ENCODE measurements around the gene DICER1. TPM values are rescaled to one million over a fixed set of nuclear protein-coding genes. Genes with fewer than 3 reads are reported as not detected.
"Not testable (repeated sequence)": the region's sequence is repeated elsewhere in the genome, so short reads cannot be mapped to it uniquely, and the experiment has no call there.

The DICER1 gene, protein sequence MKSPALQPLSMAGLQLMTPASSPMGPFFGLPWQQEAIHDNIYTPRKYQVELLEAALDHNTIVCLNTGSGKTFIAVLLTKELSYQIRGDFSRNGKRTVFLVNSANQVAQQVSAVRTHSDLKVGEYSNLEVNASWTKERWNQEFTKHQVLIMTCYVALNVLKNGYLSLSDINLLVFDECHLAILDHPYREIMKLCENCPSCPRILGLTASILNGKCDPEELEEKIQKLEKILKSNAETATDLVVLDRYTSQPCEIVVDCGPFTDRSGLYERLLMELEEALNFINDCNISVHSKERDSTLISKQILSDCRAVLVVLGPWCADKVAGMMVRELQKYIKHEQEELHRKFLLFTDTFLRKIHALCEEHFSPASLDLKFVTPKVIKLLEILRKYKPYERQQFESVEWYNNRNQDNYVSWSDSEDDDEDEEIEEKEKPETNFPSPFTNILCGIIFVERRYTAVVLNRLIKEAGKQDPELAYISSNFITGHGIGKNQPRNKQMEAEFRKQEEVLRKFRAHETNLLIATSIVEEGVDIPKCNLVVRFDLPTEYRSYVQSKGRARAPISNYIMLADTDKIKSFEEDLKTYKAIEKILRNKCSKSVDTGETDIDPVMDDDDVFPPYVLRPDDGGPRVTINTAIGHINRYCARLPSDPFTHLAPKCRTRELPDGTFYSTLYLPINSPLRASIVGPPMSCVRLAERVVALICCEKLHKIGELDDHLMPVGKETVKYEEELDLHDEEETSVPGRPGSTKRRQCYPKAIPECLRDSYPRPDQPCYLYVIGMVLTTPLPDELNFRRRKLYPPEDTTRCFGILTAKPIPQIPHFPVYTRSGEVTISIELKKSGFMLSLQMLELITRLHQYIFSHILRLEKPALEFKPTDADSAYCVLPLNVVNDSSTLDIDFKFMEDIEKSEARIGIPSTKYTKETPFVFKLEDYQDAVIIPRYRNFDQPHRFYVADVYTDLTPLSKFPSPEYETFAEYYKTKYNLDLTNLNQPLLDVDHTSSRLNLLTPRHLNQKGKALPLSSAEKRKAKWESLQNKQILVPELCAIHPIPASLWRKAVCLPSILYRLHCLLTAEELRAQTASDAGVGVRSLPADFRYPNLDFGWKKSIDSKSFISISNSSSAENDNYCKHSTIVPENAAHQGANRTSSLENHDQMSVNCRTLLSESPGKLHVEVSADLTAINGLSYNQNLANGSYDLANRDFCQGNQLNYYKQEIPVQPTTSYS (N-terminal part only)
- 118 and 127 TPM in 2 replicates for total RNA-seq
- long read RNA-seq, partial matches to known transcripts = 51 of 72 reads
- long read RNA-seq, other reads (novel, unspliced or antisense) = 21 of 72 reads

DNA sequence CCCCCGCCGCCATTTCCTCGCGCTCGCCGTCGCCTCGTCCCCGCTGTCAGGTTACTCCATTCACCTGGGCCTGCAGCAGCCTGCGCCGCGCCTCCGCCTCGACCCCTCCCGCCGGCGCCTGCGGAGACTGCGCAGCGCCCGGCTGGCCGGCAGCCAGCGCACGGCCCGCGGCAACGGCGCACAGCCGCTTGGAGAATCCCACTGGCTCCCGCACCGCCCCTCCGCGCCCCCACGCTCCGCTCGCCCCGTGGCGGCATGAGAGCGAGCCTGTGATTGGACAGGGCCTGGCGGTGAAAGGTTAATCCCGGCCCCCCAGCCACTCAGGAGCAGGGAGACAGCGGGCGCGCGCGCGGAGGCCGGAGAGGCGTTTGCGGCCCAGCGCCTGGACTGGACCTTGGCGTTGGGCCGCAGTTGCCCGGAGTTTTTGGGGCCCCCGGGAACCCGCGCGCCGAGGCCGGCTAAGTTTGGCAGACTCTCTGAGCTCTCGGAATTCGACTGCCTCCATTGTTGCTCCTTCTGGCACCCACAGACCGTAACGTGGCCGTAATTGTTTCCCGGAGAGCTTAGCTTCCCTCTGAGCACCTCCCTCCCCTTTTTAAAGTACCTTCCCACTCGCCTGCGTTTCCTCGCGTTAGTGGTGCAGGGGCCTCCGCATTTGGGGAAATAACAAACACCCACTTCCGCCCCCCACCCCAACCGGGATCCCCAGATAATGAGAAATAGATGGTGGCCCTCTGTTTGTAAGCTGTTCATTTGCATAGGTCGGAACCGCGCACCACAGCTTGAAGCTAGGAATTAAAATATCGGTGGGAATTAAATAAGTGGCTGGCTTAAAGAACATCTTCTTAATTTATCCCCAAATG lies at the start of gene DICER1:
Gene DICER1 (minus strand): TSS at position 203 of the 863 bp plus-strand sequence. CDS start 24,071 bp downstream, outside the sequence.
- TF ChIP-seq, protein P1, sequence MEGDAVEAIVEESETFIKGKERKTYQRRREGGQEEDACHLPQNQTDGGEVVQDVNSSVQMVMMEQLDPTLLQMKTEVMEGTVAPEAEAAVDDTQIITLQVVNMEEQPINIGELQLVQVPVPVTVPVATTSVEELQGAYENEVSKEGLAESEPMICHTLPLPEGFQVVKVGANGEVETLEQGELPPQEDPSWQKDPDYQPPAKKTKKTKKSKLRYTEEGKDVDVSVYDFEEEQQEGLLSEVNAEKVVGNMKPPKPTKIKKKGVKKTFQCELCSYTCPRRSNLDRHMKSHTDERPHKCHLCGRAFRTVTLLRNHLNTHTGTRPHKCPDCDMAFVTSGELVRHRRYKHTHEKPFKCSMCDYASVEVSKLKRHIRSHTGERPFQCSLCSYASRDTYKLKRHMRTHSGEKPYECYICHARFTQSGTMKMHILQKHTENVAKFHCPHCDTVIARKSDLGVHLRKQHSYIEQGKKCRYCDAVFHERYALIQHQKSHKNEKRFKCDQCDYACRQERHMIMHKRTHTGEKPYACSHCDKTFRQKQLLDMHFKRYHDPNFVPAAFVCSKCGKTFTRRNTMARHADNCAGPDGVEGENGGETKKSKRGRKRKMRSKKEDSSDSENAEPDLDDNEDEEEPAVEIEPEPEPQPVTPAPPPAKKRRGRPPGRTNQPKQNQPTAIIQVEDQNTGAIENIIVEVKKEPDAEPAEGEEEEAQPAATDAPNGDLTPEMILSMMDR (IDR thresholded peaks at IDR 0.05; ENCODE audit: unreplicated experiment) = no peak
- H3K9me3 Mint-ChIP-seq (ENCODE audit: low read depth) = no peaks in the 10 kb centered on the region
- DNase-seq (ENCODE audit: low spot score, unreplicated experiment) = peak; percentile 100
- peaks cover 3% of the 10 kb centered on the region for H3K36me3 Mint-ChIP-seq (ENCODE audit: insufficient read depth)
- H3K4me1 Mint-ChIP-seq (ENCODE audit: low read depth) = peaks cover 39% of the 10 kb centered on the region
- peak within 1 kb of the TSS; percentile 91 for H3K4me3 Mint-ChIP-seq (ENCODE audit: low read depth)
- H3K27ac Mint-ChIP-seq = peak within 1 kb of the TSS; percentile 99
- H3K27me3 Mint-ChIP-seq = no peaks in the 10 kb centered on the region

DNA sequence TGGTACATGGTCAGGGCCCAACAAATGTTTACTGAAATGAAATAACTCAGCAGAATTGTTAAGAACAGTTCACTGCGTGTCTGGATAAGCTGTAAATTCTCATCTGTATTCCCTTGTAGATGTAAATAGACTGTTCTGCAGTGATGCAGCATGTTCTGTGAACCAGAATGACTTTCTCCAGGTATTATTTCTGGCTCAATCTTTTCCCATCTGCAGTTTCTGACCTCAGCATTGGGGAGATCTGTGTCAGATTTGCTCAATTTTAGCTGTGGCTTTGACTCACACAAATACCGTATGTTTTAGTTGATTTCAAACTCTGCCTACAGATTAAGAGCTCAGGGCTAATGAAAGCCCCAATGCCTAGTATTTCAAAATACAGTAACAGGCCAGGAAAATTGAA lies 49.2 kb upstream of the DICER1 start:
- Mint-ChIP-seq H3K36me3 (ENCODE audit: insufficient read depth) (peaks cover 24% of the 10 kb centered on the region), H3K9me3 (ENCODE audit: low read depth) (peaks cover 18% of the 10 kb centered on the region), H3K27me3 (no peaks in the 10 kb centered on the region), H3K4me3 (ENCODE audit: low read depth) (no peak overlapping the region), H3K4me1 (ENCODE audit: low read depth) (peaks cover 1% of the 10 kb centered on the region), H3K27ac (no peak overlapping the region)
- no peak for DNase-seq (ENCODE audit: low spot score, unreplicated experiment)
- TF ChIP-seq, protein P1 (IDR thresholded peaks at IDR 0.05; ENCODE audit: unreplicated experiment) = no peak

DNA sequence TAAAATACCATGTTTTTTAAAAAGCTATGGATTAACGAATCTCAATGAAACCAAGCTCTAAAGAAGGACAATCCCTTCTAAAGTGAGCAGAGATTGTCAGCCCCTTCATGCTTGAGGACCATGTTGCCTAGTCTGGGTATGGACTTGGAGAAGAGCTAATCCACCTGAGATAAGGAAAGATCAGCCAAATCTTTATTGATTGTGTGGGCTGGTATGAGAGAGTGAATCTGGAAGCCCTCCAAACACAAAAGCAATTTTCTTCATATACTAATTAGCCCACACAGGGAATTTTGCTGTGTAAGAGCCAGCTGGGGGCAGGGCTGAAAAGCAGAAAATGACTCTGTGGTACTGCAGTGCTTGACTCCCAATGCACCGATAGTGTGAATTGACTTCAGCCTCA lies 47.4 kb upstream of the DICER1 start:
- Mint-ChIP-seq H3K4me1 (ENCODE audit: low read depth) (peaks cover 8% of the 10 kb centered on the region), H3K36me3 (ENCODE audit: insufficient read depth) (peaks cover 24% of the 10 kb centered on the region), H3K27me3 (no peaks in the 10 kb centered on the region), H3K4me3 (ENCODE audit: low read depth) (no peak overlapping the region), H3K9me3 (ENCODE audit: low read depth) (peaks cover 18% of the 10 kb centered on the region), H3K27ac (no peak overlapping the region)
- TF ChIP-seq, protein P1 (IDR thresholded peaks at IDR 0.05; ENCODE audit: unreplicated experiment) = no peak
- no peak for DNase-seq (ENCODE audit: low spot score, unreplicated experiment)

DNA sequence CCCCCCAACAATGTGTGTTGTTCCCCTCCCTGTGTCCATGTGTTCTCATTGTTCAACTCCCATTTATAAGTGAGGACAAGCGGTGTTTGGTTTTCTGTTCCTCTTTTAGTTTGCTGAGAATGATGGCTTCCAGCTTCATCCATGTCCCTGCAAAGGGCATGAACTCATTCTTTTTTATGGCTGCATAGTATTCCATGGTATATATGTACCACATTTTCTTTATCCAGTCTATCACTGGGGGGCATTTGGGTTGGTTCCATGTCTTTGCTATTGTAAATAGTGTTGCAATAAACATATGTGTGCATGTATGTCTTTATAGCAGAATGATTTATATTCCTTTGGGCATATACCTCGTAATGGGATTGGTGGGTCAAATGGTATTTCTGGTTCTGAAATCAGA lies 44.4 kb upstream of the DICER1 start:
- peaks cover 28% of the 10 kb centered on the region for H3K36me3 Mint-ChIP-seq (ENCODE audit: insufficient read depth)

DNA sequence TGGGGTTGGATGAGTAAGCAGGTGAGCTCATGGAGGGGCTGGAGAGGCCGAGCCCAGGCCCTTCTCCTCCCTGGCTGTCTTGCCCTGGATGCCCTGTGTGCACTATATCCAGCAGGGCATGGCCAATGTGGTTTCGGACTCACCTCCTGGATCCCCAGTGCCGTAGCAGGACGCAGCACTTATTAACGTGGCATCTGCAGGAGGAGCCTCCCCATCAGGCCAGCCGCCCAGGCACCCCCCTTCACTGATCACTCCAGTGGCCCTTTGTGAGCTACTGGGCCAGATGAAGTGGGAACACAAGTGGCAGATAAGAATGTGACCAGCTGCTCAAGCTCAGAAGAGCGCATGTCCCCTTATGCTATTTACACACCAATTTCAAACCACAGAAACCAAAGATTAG lies 43.1 kb upstream of the DICER1 start:
- Mint-ChIP-seq H3K27ac (peak overlapping the region; percentile 62), H3K36me3 (ENCODE audit: insufficient read depth) (peaks cover 25% of the 10 kb centered on the region), H3K4me3 (ENCODE audit: low read depth) (peak overlapping the region; percentile 16), H3K27me3 (no peaks in the 10 kb centered on the region), H3K9me3 (ENCODE audit: low read depth) (peaks cover 13% of the 10 kb centered on the region), H3K4me1 (ENCODE audit: low read depth) (peaks cover 31% of the 10 kb centered on the region)
- no peak for DNase-seq (ENCODE audit: low spot score, unreplicated experiment)
- TF ChIP-seq, protein P1 (IDR thresholded peaks at IDR 0.05; ENCODE audit: unreplicated experiment) = no peak

More for the DNA sequence above, 44.4 kb upstream of the DICER1 start:
- not testable (repeated sequence) for H3K27me3 Mint-ChIP-seq; H3K27ac Mint-ChIP-seq; H3K4me3 Mint-ChIP-seq (ENCODE audit: low read depth); DNase-seq (ENCODE audit: low spot score, unreplicated experiment)
- peaks cover 18% of the 10 kb centered on the region for H3K9me3 Mint-ChIP-seq (ENCODE audit: low read depth)
- peaks cover 25% of the 10 kb centered on the region for H3K4me1 Mint-ChIP-seq (ENCODE audit: low read depth)
